ENCODE data around the gene ARFGAP3. TPM values are rescaled to one million over a fixed set of nuclear protein-coding genes. Genes with fewer than 3 reads are reported as not detected.

The ARFGAP3 gene
- total and polyA plus RNA-seq, 2 experiments from 2014 or later: 14.8 to 19.1 TPM

- H3K4me3 Mint-ChIP-seq: no peak overlapping the region
- Histone ChIP-seq H4K20me1 (replicated peaks; ENCODE audit: insufficient read depth) (no peaks in the 10 kb centered on the region; the same call in 1 of the 2 replicates), H3K4me1 (ENCODE audit: insufficient read depth) (no peaks in the 10 kb centered on the region), H3K9me2 (ENCODE audit: insufficient read depth) (no peaks in the 10 kb centered on the region), H3K79me2 (replicated peaks; ENCODE audit: insufficient read depth) (no peaks in the 10 kb centered on the region), H3K4me2 (no peak overlapping the region), H3K27me3 (ENCODE audit: insufficient read depth) (no peaks in the 10 kb centered on the region), H2AFZ (no peak overlapping the region), H3F3A (replicated peaks; ENCODE audit: low read depth) (no peaks in the 10 kb centered on the region), H3K27ac (ENCODE audit: low read depth) (no peak overlapping the region), H3K4me3 (no peak overlapping the region), H3K36me3 (ENCODE audit: insufficient read depth) (no peaks in the 10 kb centered on the region; the same call in 1 of the 2 replicates)
- no peaks in the 10 kb centered on the region for H3K27me3 Mint-ChIP-seq (ENCODE audit: insufficient read depth, low read depth, poor library complexity)
- TF ChIP-seq EZH2 (IDR thresholded peaks at IDR 0.05; ENCODE audit: low read depth, unreplicated experiment) (no peak), CTCF (conservative IDR thresholded peaks at IDR 0.05; ENCODE audit: low read depth in 2 of 2) (peak; percentile 48 to 67), ZNF331 (CRISPR knock-in tag; IDR thresholded peaks at IDR 0.05; ENCODE audit: low read depth) (no peak)
- peak; percentile 81 for ATAC-seq
- H3K36me3 Mint-ChIP-seq (ENCODE audit: low read depth): peaks cover 45% of the 10 kb centered on the region
- no peaks in the 10 kb centered on the region for H3K9me3 Mint-ChIP-seq
- H3K4me1 Mint-ChIP-seq: peaks cover 5% of the 10 kb centered on the region
- no peak overlapping the region for H3K27ac Mint-ChIP-seq
- peak; percentile 56 for DNase-seq (ENCODE audit: low spot score)
Measured at GRCh38 chr22:42880815-42881214, 23.7 kb upstream of the ARFGAP3 start.

GRCh38 chr22:42879371-42880021 is 22.4 kb upstream of the ARFGAP3 start:
- no peak overlapping the region for H3K27ac ChIP-seq (ENCODE audit: low read depth)
- no peaks in the 10 kb centered on the region; the same call in 1 of the 2 replicates for H4K20me1 ChIP-seq (replicated peaks; ENCODE audit: insufficient read depth)
- no peak overlapping the region for H3K4me2 ChIP-seq
- H3K9me3 Mint-ChIP-seq: no peaks in the 10 kb centered on the region
- no peaks in the 10 kb centered on the region for H3F3A ChIP-seq (replicated peaks; ENCODE audit: low read depth)
- H3K4me3 ChIP-seq: no peak overlapping the region
- H2AFZ ChIP-seq: no peak overlapping the region
- peaks cover 45% of the 10 kb centered on the region for H3K36me3 Mint-ChIP-seq (ENCODE audit: low read depth)
- no peaks in the 10 kb centered on the region for H3K79me2 ChIP-seq (replicated peaks; ENCODE audit: insufficient read depth)
- ATAC-seq: no peak
- H3K36me3 ChIP-seq (ENCODE audit: insufficient read depth): no peaks in the 10 kb centered on the region; the same call in 1 of the 2 replicates
- H3K27me3 Mint-ChIP-seq (ENCODE audit: insufficient read depth, low read depth, poor library complexity): no peaks in the 10 kb centered on the region
- H3K4me1 Mint-ChIP-seq: peaks cover 5% of the 10 kb centered on the region
- DNase-seq (ENCODE audit: low spot score): no peak
- H3K4me1 ChIP-seq (ENCODE audit: insufficient read depth): no peaks in the 10 kb centered on the region
- H3K27me3 ChIP-seq (ENCODE audit: insufficient read depth): no peaks in the 10 kb centered on the region
- no peak overlapping the region for H3K27ac Mint-ChIP-seq
- H3K4me3 Mint-ChIP-seq: no peak overlapping the region
- no peaks in the 10 kb centered on the region for H3K9me2 ChIP-seq (ENCODE audit: insufficient read depth)
- TF ChIP-seq ZNF331 (CRISPR knock-in tag; IDR thresholded peaks at IDR 0.05; ENCODE audit: low read depth) (no peak), ETS1 (IDR thresholded peaks at IDR 0.05) (no peak), NANOG (IDR thresholded peaks at IDR 0.05; ENCODE audit: borderline replicate concordance) (no peak), EZH2phosphoT487 (IDR thresholded peaks at IDR 0.05; ENCODE audit: unreplicated experiment) (no peak), REST (IDR thresholded peaks at IDR 0.05; ENCODE audit: unreplicated experiment) (no peak), EZH2 (IDR thresholded peaks at IDR 0.05; ENCODE audit: low read depth, unreplicated experiment) (no peak), POLR2AphosphoS5 (IDR thresholded peaks at IDR 0.05; ENCODE audit: low read depth) (no peak)

Measured in GM23338 (cell line).